Mucosa of stomach (tissue), 1 donor: ENCODE data around the gene GPR27.

Experiments
- H3K27me3 ChIP-seq: one replicate; pipeline ENCODE4 v1.7.0; 2013; ENCODE audit warnings: mild to moderate bottlenecking, low read length; ENCODE audit not compliant: control insufficient read depth, insufficient read depth
- H3K36me3 ChIP-seq: one replicate; pipeline ENCODE4 v1.7.0; 2013; ENCODE audit warnings: low read length; ENCODE audit not compliant: control insufficient read depth, insufficient read depth
- H3K4me1 ChIP-seq: one replicate; pipeline ENCODE4 v1.7.0; 2013; ENCODE audit warnings: mild to moderate bottlenecking, low read length; ENCODE audit not compliant: control insufficient read depth, insufficient read depth
- H3K4me3 ChIP-seq: one replicate; pipeline ENCODE4 v1.7.0; 2013; ENCODE audit warnings: low read length
- H3K9ac ChIP-seq: one replicate; pipeline ENCODE4 v1.7.0; 2013; ENCODE audit warnings: mild to moderate bottlenecking, low read length, moderate library complexity
- H3K9me3 ChIP-seq: one replicate; pipeline ENCODE4 v1.7.0; 2013; ENCODE audit warnings: mild to moderate bottlenecking, low read length, moderate library complexity; ENCODE audit not compliant: control insufficient read depth
- donor health status: Pancreatic carcinoma.

GPR27 gene

GRCh38 chr3:71796290-71796689 is 42.6 kb downstream of the GPR27 start:
- Histone ChIP-seq H3K4me1 (no peaks in the 10 kb centered on the region), H3K9me3 (no peaks in the 10 kb centered on the region), H3K9ac (no peak overlapping the region), H3K4me3 (no peak overlapping the region), H3K27me3 (peaks cover 4% of the 10 kb centered on the region), H3K36me3 (no peaks in the 10 kb centered on the region)

- Histone ChIP-seq H3K4me3 (no peak overlapping the region), H3K9me3 (no peaks in the 10 kb centered on the region), H3K4me1 (no peaks in the 10 kb centered on the region), H3K9ac (no peak overlapping the region), H3K36me3 (no peaks in the 10 kb centered on the region), H3K27me3 (peaks cover 12% of the 10 kb centered on the region)
Observed at GRCh38 chr3:71797455-71797854, 43.8 kb downstream of the GPR27 start.

GRCh38 chr3:71800023-71800422 is 46.4 kb downstream of the GPR27 start:
- no peaks in the 10 kb centered on the region for H3K4me1 ChIP-seq
- no peaks in the 10 kb centered on the region for H3K9me3 ChIP-seq
- H3K36me3 ChIP-seq = no peaks in the 10 kb centered on the region
- no peak overlapping the region for H3K9ac ChIP-seq
- H3K4me3 ChIP-seq = no peak overlapping the region
- H3K27me3 ChIP-seq = peaks cover 13% of the 10 kb centered on the region

GRCh38 chr3:71801986-71802385 is 48.3 kb downstream of the GPR27 start:
- no peaks in the 10 kb centered on the region for H3K9me3 ChIP-seq
- H3K4me3 ChIP-seq = no peak overlapping the region
- H3K9ac ChIP-seq = no peak overlapping the region
- H3K4me1 ChIP-seq = no peaks in the 10 kb centered on the region
- H3K27me3 ChIP-seq = peaks cover 13% of the 10 kb centered on the region
- no peaks in the 10 kb centered on the region for H3K36me3 ChIP-seq

DNA sequence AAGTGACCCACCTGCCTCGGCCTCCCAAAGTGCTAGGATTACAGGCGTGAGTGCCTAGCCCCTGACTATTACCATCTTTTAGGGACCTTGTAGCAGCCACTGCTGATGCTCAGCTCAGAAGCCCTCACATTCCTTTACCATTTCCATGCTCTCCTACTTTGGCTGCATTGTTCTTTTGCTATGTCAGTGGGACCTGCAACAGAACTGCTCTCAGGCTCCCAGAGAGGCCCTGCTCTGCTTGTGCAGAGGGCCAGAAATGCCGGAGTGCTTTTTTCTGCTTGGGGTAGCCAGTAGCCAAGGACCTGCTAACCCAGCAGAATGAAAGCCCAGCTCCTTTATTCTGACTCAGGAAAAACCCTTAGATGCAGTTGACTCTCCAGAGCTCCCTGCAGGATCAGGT is 49.6 kb downstream of the GPR27 start:
- no peaks in the 10 kb centered on the region for H3K9me3 ChIP-seq
- H3K36me3 ChIP-seq = no peaks in the 10 kb centered on the region
- H3K4me3 ChIP-seq = no peak overlapping the region
- no peaks in the 10 kb centered on the region for H3K4me1 ChIP-seq
- H3K9ac ChIP-seq = no peak overlapping the region
- H3K27me3 ChIP-seq = peaks cover 13% of the 10 kb centered on the region

- no peaks in the 10 kb centered on the region for H3K9me3 ChIP-seq
- H3K4me3 ChIP-seq = no peak overlapping the region
- H3K36me3 ChIP-seq = no peaks in the 10 kb centered on the region
- H3K27me3 ChIP-seq = peaks cover 10% of the 10 kb centered on the region
- H3K4me1 ChIP-seq = no peaks in the 10 kb centered on the region
- no peak overlapping the region for H3K9ac ChIP-seq
Observed at GRCh38 chr3:71805199-71805598, 51.5 kb downstream of the GPR27 start.

GRCh38 chr3:71805691-71806090 is 52.0 kb downstream of the GPR27 start:
- Histone ChIP-seq H3K9ac (no peak overlapping the region), H3K9me3 (no peaks in the 10 kb centered on the region), H3K4me3 (no peak overlapping the region), H3K36me3 (no peaks in the 10 kb centered on the region), H3K27me3 (peaks cover 10% of the 10 kb centered on the region), H3K4me1 (no peaks in the 10 kb centered on the region)
